ENCODE data around the gene NSUN4. TPM values are rescaled to one million over a fixed set of nuclear protein-coding genes. Genes with fewer than 3 reads are reported as not detected.

The NSUN4 gene
- total RNA-seq, result 10 to 100 TPM; 20.5 to 21.6 TPM

DNA sequence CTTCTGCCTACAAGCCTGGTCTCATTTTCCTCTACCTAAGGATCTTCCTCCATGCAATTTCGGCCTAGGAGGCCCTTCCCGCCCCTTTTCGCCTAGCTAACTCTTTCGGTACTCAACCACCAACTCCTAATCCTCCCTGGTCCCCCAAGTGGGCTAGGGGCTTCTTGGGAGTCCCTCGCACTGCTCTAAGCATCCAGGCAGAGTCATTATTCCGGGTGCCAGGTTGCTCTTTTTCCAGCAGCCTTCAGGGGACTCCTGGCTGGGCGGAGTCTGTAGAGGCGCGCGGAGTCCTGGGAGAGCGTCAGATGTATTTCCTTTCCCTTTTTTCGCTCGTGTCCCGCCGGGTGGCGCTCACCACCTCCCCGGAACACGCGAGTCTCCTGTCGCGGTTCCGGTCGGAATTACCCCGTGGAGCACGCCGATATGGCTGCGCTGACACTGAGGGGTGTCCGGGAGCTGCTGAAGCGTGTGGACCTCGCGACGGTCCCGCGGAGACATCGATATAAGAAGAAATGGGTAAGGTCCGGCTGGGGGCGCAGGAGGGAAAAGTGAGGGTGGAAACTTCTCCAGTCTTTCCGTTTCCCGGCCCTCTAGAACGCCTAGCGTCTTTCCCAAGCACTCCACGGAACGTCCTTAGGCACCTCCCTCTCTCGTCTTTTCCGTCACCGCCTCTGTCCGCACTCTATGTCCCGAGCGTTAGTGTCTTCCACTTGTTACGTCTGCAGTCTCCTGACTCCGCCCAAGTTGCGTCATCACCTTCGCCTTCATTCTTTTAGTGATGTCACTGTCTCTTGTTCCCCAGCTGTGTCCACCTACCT is at the start of gene NSUN4:
Gene NSUN4, plus strand, starts transcription at position 404 of the 818 bp plus-strand sequence. Its CDS starts 20 bp downstream, at position 424.

DNA sequence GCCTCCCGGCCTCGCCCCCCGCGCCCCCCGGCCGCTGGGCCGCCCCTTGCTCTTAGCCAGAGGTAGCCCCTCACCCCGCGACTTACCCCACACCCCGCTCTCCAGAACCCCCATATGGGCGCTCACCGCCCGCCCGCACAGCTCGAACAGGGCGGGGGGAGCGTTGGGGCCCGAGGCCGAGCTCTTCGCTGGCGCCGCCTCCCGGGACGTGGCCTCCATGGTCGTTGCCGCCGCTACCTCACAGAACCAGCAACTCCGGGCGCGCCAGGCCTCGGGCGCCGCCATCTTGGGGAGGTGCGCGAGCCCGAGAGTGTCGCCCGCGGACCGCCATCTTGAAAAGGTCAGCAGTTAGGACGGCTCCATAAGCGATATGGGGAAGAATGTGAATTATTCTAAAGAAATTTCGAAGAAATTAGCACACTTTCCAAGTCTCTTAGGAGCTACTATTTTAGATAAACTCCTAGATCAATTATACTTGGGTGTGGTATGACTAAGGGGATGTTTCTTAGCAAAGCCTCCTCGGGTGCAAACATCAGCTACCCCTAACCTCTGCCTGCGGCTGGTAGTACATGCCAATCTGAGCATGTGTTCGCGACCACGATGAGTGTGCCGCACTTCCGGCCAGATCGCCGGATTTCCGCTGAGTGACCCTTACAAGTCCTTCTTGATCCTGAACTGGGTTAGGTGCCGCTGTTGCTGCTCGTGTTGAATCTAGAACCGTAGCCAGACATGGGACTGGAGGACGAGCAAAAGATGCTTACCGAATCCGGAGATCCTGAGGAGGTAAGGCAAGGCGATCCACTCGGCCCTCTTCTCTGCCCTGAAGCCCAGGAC is 37.4 kb upstream of the NSUN4 start, which contains the start of the genes LRRC41 and UQCRH:
Gene LRRC41, minus strand, starts transcription at position 579 of the 834 bp plus-strand sequence. Its CDS starts 294 bp downstream, at position 285.
Gene UQCRH, plus strand, starts transcription at position 661 of the 834 bp plus-strand sequence. Its CDS starts 69 bp downstream, at position 730.

DNA sequence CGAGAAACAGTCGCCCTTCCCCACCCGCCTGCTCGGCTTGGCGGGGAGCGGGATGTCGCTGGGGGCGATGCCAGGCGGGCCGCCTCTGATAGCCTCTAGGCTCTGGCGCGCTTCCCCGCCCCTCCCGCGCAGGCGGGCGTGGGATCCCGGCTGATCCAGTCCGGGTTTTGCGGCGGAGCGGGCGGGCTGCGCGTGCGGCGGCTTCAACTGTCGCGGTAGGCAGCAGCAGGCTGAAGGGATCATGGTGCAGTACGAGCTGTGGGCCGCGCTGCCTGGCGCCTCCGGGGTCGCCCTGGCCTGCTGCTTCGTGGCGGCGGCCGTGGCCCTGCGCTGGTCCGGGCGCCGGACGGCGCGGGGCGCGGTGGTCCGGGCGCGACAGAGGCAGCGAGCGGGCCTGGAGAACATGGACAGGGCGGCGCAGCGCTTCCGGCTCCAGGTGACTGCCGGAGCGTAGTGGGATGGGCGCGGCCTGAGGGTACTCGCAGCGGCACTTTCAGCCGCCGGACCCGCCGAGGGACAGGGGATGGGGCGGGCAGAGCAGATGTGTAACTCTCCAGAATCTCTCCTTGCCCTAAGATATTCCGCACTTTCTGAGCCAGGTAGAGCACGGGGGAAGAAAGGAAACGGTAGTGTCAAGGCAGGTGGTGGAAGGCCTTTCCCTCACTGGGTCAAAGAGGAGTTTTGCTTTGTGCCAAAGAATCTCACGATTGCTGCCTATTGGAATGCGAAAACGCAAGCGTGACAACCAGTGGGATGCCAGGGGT is 53.7 kb downstream of the NSUN4 start, which contains the start of gene FAAH:
Gene FAAH, plus strand, starts transcription at position 210 of the 764 bp plus-strand sequence. Its CDS starts 32 bp downstream, at position 242.

Other genes starting within 250 kb of the NSUN4 start
- gene PIK3R3, start 208.2 kb upstream of the NSUN4 start, total RNA-seq, result 1 to 10 TPM; 1.9 to 2.0 TPM
- not detected for gene TSPAN1, start 165.7 kb upstream of the NSUN4 start, total RNA-seq
- gene P3R3URF, start 164.3 kb upstream of the NSUN4 start, total RNA-seq, result not detected
- gene POMGNT1, start 142.4 kb upstream of the NSUN4 start, total RNA-seq, result 10 to 100 TPM; 29.2 to 31.4 TPM
- under 1 TPM; 0.15 to 0.24 TPM for gene LURAP1, start 137.5 kb upstream of the NSUN4 start, total RNA-seq
- gene RAD54L, start 93.0 kb upstream of the NSUN4 start, total RNA-seq, result 10 to 100 TPM; 33.0 to 34.7 TPM
- 10 to 100 TPM; 38.7 to 39.2 TPM for gene LRRC41, start 37.2 kb upstream of the NSUN4 start, total RNA-seq
- 100 to 1,000 TPM; 260 to 268 TPM for gene UQCRH, start 37.1 kb upstream of the NSUN4 start, total RNA-seq
- 1 to 10 TPM; 3.5 to 6.2 TPM for gene FAAH, start 53.5 kb downstream of the NSUN4 start, total RNA-seq
- under 1 TPM in 1 of 2 experiments, not detected in 1; 0.10 TPM for gene DMBX1, start 149.0 kb downstream of the NSUN4 start, total RNA-seq
- not detected for gene KNCN, start 210.8 kb downstream of the NSUN4 start, total RNA-seq

Measured in activated naive CD4-positive, alpha-beta T cell treated with anti-CD3 and anti-CD28 coated beads, Interleukin-2, amount 10 ng/mL, durations not matched to agents 5 hours and 36 hours (primary cell).